Suprapubic skin (tissue), 3 donors: ENCODE measurements around the gene MET.

ENCODE experiments used
- CTCF ChIP-seq, 2 donors: fragments of 200-600 bp in 1 of 2; fragments of 450-650 bp in 1 of 2; sonication (generic) in 1 of 2; IDR thresholded peaks; one replicate each; pipeline ENCODE4 v1.5.1; 2016 to 2019; ENCODE audit warnings: antibody characterized with exemption in 2 of 2, mild to moderate bottlenecking in 1 of 2, moderate library complexity in 1 of 2
- EP300 ChIP-seq: sonication (generic); formaldehyde crosslinking; IDR thresholded peaks from one replicate; pipeline ENCODE4 v1.6.1; 2017; ENCODE audit warnings: antibody characterized with exemption
- POLR2A ChIP-seq, 2 donors: fragments of 450-650 bp; IDR thresholded peaks; one replicate each; pipeline ENCODE4 v1.6.1; 2017; ENCODE audit warnings: antibody characterized with exemption in 2 of 2, mild to moderate bottlenecking in 2 of 2, moderate library complexity in 2 of 2

- TF ChIP-seq CTCF (IDR thresholded peaks at IDR 0.05) (no peak), EP300 (no peak), POLR2A (IDR thresholded peaks at IDR 0.05) (no peak)
Measured at GRCh38 chr7:116782177-116782711, 110.2 kb downstream of the MET start.
